GM12872 (cell line): Measurements from ENCODE around the gene MYO16.

ENCODE experiments used
- TF ChIP-seq, protein P1 (sequence below): IDR thresholded peaks from 3 replicates; pipeline ENCODE4 v1.5.1; 2011; ENCODE audit warnings: low read depth, mild to moderate bottlenecking, low read length, moderate library complexity; ENCODE audit not compliant: insufficient read depth

MYO16 gene

GRCh38 chr13:108938155-108938554, 308.7 kb downstream of the MYO16 start:
- TF ChIP-seq, protein P1, sequence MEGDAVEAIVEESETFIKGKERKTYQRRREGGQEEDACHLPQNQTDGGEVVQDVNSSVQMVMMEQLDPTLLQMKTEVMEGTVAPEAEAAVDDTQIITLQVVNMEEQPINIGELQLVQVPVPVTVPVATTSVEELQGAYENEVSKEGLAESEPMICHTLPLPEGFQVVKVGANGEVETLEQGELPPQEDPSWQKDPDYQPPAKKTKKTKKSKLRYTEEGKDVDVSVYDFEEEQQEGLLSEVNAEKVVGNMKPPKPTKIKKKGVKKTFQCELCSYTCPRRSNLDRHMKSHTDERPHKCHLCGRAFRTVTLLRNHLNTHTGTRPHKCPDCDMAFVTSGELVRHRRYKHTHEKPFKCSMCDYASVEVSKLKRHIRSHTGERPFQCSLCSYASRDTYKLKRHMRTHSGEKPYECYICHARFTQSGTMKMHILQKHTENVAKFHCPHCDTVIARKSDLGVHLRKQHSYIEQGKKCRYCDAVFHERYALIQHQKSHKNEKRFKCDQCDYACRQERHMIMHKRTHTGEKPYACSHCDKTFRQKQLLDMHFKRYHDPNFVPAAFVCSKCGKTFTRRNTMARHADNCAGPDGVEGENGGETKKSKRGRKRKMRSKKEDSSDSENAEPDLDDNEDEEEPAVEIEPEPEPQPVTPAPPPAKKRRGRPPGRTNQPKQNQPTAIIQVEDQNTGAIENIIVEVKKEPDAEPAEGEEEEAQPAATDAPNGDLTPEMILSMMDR, result no peak

GRCh38 chr13:108940121-108940520, 310.7 kb downstream of the MYO16 start:
- TF ChIP-seq, protein P1, result no peak

GRCh38 chr13:108943842-108944241, 314.4 kb downstream of the MYO16 start:
- TF ChIP-seq, protein P1, result no peak

- TF ChIP-seq, protein P1, result no peak
These were observed 315.3 kb downstream of the MYO16 start for GRCh38 chr13:108944760-108945159.

DNA sequence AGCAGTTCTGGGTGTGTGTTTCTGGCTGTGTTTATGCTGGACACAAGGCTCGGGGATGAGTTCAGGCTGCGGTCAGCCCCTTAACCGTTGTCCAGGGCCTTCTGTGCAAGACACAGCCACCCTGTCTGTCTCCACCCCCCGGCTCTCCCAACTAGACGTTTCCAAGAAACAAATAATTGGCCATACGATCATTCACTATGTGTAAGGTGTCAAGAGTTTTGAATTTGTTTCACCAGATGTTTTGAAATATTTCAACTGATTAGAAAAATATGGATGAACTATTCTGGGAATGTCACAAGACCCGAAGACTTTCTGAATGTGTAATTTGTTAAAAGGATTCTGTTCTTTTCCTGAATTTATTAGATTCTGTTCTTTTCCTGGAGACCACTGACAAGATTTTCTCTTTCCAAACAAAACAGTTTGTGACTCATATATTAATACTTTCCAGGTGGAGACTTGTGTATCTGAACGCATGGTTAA, 318.2 kb downstream of the MYO16 start:
- TF ChIP-seq, protein P1, result no peak

DNA sequence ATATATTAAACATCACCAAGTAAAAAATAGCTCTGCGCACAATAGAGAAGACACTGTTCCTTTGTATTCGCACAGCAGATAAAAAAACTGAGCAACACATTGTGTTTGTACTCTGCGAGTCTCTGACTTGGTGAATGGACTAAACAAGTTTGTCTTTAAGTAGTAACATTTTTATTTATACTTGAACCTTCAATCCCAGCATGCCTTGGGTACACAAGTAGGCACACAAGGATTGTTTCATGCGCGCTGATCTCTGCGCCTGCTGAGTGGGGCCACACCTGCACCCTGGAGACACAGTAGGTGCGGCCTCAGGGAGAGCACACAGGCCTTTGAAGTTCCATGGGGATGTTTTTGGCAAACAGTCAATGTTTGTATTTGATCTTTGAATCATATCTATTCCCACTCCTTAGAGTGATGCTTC, 318.9 kb downstream of the MYO16 start:
- TF ChIP-seq, protein P1, result no peak

DNA sequence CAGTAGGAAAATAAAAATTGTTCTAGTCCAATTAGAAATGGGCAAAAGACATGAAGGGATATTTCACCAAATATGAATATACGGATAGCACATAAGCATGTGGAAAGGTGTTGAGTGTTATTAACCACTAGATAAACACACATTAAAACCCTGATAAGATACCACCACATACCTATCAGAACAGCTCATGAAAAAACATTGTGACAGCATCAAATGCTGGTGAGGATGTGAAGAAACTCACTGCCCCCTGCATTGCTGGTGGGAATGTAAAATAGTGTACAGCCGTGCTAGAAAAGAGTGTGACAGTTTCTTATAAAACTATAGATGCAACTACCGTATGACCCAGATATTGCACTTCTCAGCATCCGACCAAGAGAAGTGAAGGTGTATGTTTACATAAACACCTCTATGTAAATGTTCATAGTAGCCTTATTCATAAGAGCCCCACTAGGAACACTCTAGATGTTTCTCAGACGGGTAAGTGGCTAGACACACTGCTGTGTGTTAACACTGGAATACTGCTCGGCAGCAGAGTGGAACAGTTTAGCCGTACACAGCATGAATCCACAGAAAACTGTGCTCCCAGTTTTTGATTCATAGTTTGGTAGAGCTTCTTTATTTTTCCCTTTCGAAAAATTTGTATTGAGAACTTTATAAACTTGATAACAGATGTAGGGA, 321.1 kb downstream of the MYO16 start:
- TF ChIP-seq, protein P1, result no peak
